NT2/D1 (cell line): ENCODE measurements around the gene ADTRP.

Experiments
- DNase-seq: peaks from one replicate; pipeline ENCODE4 v3.0.0-alpha.2; 2011; ENCODE audit warnings: low read depth, low spot score
- H3K27me3 ChIP-seq: 2 replicates; pipeline ENCODE4 v1.6.0; 2011; ENCODE audit warnings: mild to moderate bottlenecking; ENCODE audit not compliant: insufficient read length, insufficient read depth
- H3K36me3 ChIP-seq: 2 replicates; pipeline ENCODE4 v1.6.1; 2011; ENCODE audit warnings: mild to moderate bottlenecking, low read length, mixed read lengths; ENCODE audit not compliant: insufficient read depth, insufficient read length
- H3K4me1 ChIP-seq: 2 replicates; pipeline ENCODE4 v1.5.1; 2011; ENCODE audit not compliant: insufficient read depth, insufficient read length
- H3K4me3 ChIP-seq: 2 replicates; pipeline ENCODE4 v1.5.1; 2011; ENCODE audit warnings: low read depth; ENCODE audit not compliant: insufficient read length
- H3K9ac ChIP-seq: 2 replicates; pipeline ENCODE4 v1.6.0; 2011; ENCODE audit warnings: low read depth; ENCODE audit not compliant: insufficient read length
- H3K9me3 ChIP-seq: 2 replicates; pipeline ENCODE4 v1.5.1; 2011; ENCODE audit warnings: mild to moderate bottlenecking, low read length; ENCODE audit not compliant: insufficient read depth
- SUZ12 ChIP-seq: IDR thresholded peaks from 2 replicates; pipeline ENCODE4 v1.6.1; 2011; ENCODE audit not compliant: insufficient read length, insufficient read depth; ENCODE audit errors: extremely low read depth
- YY1 ChIP-seq: IDR thresholded peaks from 2 replicates; pipeline ENCODE4 v1.6.1; 2011; ENCODE audit not compliant: insufficient read length, insufficient read depth
- ZNF274 ChIP-seq: IDR thresholded peaks from 2 replicates; pipeline ENCODE4 v1.6.1; 2011; ENCODE audit warnings: mild to moderate bottlenecking, low read depth, low read length

Gene ADTRP, protein sequence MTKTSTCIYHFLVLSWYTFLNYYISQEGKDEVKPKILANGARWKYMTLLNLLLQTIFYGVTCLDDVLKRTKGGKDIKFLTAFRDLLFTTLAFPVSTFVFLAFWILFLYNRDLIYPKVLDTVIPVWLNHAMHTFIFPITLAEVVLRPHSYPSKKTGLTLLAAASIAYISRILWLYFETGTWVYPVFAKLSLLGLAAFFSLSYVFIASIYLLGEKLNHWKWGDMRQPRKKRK

DNA sequence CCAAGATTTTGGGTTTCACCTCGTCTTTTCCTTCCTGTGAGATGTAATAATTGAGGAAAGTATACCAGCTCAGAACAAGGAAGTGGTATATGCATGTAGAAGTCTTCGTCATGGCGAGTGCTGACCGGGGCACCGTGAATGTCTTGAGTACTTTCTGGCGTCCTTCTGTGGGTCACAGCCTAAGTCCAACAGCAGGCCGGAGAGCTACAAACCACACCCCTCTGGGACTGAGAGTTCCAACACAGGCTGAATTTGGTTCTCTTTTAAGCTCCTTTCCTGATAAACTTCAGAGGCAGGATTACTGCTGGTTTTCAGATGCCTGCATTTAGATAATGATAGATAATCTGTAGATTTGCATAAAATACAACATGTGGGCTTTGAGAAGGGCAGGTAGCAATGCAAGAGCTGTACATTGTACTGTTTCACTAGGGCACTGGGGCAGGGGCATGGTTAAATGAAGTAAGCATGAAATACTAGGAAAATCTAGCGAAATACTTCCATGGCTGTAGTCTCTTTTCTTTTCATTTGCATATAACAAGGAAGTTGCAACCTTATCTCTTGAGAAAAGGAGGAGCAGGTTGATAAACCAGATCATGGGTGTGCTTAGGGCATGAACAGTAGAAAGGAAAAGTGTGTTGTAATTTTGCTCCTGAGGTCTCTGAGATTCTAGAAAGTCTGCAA, at the start of gene ADTRP:
Gene ADTRP, minus strand, starts transcription at position 156 of the 681 bp plus-strand sequence. Its CDS starts 44 bp downstream, at position 112.
- DNase-seq, result no peak
- Histone ChIP-seq H3K9me3 (no peaks in the 10 kb centered on the region), H3K36me3 (no peaks in the 10 kb centered on the region), H3K9ac (no peak within 1 kb of the TSS), H3K4me1 (no peaks in the 10 kb centered on the region), H3K27me3 (no peaks in the 10 kb centered on the region), H3K4me3 (no peak within 1 kb of the TSS)
- no peak for TF ChIP-seq SUZ12
- no peak for TF ChIP-seq YY1
- TF ChIP-seq ZNF274, result no peak

DNA sequence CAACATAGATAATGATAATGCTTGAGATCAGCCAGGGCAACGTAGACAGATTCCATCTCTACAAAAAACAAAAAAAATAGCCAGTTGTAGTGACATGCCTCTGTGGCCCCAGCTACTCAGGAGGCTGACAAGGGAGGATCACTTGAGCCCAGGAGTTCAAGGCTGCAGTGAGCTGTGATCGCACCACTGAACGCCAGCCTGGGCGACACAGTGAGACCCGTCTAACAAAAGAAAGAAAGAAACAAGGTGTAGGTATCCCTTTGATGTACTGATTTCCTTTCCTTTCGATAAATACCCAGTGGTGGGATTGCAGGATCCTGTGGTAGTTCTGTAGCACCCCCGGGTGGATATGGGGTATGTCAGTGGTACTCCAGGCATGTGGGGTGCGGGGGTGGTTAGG, 48.2 kb upstream of the ADTRP start:
- no peaks in the 10 kb centered on the region for H3K27me3 ChIP-seq
- no peak overlapping the region for H3K4me3 ChIP-seq
- DNase-seq, result no peak
- no peaks in the 10 kb centered on the region for H3K9me3 ChIP-seq
- H3K9ac ChIP-seq, result no peak overlapping the region
- no peak for TF ChIP-seq ZNF274
- no peak for TF ChIP-seq SUZ12
- TF ChIP-seq YY1, result no peak
- no peaks in the 10 kb centered on the region for H3K4me1 ChIP-seq
- no peaks in the 10 kb centered on the region for H3K36me3 ChIP-seq

DNA sequence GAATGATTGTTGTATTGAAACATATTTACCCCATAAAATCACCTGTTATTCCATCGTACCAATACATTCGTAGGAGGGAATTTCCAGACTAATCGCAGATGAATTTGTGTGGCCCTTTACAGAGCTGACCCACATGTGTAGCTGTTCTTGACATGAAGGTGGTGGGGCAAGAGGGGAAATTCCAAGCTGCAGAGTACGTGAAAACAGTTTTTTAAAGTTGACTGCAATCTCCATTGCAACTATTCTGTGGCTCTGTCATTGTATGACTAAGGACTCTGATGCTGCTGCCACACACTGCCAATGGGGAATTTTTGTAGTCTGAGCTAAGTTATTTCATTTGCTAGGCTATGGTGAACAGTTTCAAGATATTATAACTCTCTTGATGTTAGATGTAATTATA, 46.4 kb upstream of the ADTRP start:
- Histone ChIP-seq H3K9ac (no peak overlapping the region), H3K36me3 (no peaks in the 10 kb centered on the region), H3K9me3 (no peaks in the 10 kb centered on the region), H3K4me1 (no peaks in the 10 kb centered on the region), H3K27me3 (no peaks in the 10 kb centered on the region), H3K4me3 (no peak overlapping the region)
- no peak for DNase-seq
- TF ChIP-seq ZNF274 (no peak), YY1 (no peak), SUZ12 (no peak)

DNA sequence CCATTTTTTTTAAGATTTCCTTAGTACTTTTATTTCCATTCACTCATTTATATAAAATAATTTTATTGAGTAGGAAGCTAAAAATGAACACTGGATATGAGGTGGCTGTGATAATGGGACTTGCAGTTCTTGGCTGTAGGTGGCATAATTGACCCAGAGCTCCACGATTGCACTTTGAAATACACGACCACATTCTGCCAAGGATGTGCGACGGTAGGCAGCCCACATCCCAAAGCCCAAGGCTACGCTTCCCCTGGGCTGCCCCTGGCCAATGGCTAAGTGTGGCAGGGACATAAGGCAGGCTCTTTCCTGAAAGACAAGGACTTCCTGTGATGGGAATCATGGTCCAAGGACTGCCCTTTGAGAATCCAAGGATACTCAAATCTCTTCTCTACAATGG, 43.7 kb upstream of the ADTRP start:
- no peak for TF ChIP-seq SUZ12
- no peak for TF ChIP-seq ZNF274
- TF ChIP-seq YY1, result no peak
- no peaks in the 10 kb centered on the region for H3K27me3 ChIP-seq
- H3K9ac ChIP-seq, result no peak overlapping the region
- H3K36me3 ChIP-seq, result no peaks in the 10 kb centered on the region
- no peaks in the 10 kb centered on the region for H3K4me1 ChIP-seq
- H3K4me3 ChIP-seq, result no peak overlapping the region
- no peaks in the 10 kb centered on the region; the same call in 1 of the 2 replicates for H3K9me3 ChIP-seq
- DNase-seq, result no peak

DNA sequence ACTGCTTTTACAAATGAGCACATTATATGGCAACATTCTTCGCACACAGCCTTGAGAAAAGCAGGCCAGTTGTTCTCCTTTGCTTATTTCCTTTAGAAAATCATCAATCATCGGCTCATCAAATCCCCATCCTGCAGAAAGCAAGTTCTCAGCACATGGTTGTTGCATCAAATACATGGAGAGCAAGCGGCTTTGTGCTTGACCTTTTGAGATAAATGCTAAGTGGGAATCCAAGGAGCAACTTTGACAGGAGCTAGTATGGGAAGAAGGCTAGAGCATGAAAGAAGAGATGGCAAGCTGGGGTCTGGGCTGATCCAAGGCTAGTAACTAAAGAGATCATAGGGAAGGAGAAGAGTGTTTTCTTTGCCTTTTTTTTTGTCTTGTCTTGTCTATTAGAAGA, 43.2 kb upstream of the ADTRP start:
- Histone ChIP-seq H3K9me3 (no peaks in the 10 kb centered on the region; the same call in 1 of the 2 replicates), H3K4me3 (no peak overlapping the region), H3K27me3 (no peaks in the 10 kb centered on the region), H3K9ac (no peak overlapping the region), H3K36me3 (no peaks in the 10 kb centered on the region), H3K4me1 (no peaks in the 10 kb centered on the region)
- DNase-seq, result no peak
- no peak for TF ChIP-seq YY1
- TF ChIP-seq SUZ12, result no peak
- no peak for TF ChIP-seq ZNF274

DNA sequence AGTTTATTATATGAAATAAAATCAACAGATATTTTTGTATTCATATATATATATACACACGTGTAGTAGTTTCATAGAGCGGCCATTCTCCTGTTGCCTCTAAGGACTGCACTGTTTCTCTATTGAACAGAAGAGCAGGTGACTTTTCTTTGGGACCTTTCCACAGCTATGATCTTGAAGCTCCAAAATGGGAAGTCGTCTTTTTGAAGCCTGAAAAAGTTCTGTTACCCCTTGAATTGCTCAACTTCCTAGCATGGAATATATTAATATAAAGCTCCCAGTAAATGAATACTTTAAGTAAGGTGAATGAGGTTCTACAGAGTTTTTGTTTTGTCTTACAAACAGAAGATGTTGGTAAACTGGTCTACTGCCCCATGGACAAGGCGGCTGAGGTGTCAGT, 42.2 kb upstream of the ADTRP start:
- DNase-seq, result no peak

DNA sequence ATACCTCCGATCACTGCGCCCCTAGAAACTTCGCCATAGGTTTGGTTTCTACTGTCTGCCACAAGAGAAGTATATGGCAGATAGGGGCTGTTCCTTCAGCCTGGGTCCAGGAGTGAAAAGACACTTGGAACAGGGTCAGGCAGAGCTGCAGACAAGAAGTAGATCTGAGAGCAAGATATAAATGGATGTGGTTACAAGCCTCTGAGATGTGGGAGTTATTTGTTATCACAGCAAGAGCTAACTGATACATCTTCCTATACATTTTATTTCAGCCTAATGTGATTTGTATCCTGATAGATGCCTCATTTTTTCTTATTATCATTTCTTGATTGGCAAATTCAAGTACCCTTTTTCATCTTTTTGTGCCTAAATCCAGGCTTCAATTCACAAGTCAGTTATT, 40.9 kb upstream of the ADTRP start:
- no peaks in the 10 kb centered on the region for H3K27me3 ChIP-seq
- DNase-seq, result no peak
- no peaks in the 10 kb centered on the region; the same call in 1 of the 2 replicates for H3K9me3 ChIP-seq
- H3K9ac ChIP-seq, result no peak overlapping the region
- H3K36me3 ChIP-seq, result no peaks in the 10 kb centered on the region
- H3K4me3 ChIP-seq, result no peak overlapping the region
- no peak for TF ChIP-seq SUZ12
- no peak for TF ChIP-seq ZNF274
- TF ChIP-seq YY1, result no peak
- H3K4me1 ChIP-seq, result no peaks in the 10 kb centered on the region

More for the DNA sequence above, 42.2 kb upstream of the ADTRP start:
- H3K27me3 ChIP-seq, result no peaks in the 10 kb centered on the region
- H3K4me1 ChIP-seq, result no peaks in the 10 kb centered on the region
- H3K4me3 ChIP-seq, result no peak overlapping the region
- H3K36me3 ChIP-seq, result no peaks in the 10 kb centered on the region
- no peaks in the 10 kb centered on the region; the same call in 1 of the 2 replicates for H3K9me3 ChIP-seq
- no peak overlapping the region for H3K9ac ChIP-seq
- no peak for TF ChIP-seq YY1
- no peak for TF ChIP-seq ZNF274
- no peak for TF ChIP-seq SUZ12

DNA sequence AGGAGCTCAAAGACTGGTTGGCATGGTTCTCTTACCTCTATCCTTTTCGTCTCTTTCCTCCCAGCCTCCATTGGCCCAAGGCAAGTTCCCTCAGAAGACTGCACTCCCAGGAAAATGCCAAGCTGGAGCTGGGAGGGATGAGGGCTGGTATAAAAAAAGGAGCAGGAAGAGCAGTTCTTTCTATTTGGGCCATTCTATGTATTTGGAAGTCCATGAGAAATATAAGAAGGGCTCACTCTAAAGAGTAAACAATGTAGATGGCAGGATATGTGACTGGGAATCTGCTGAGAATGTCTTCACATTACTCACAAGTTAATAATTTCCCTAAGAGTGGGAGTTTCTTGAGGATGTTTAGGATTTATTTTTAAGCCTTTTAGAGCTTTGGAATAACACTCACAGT, 36.6 kb upstream of the ADTRP start:
- Histone ChIP-seq H3K27me3 (no peaks in the 10 kb centered on the region), H3K4me1 (no peaks in the 10 kb centered on the region), H3K9ac (no peak overlapping the region), H3K36me3 (no peaks in the 10 kb centered on the region), H3K9me3 (no peaks in the 10 kb centered on the region; the same call in 1 of the 2 replicates), H3K4me3 (no peak overlapping the region)
- DNase-seq, result no peak
- TF ChIP-seq YY1 (no peak), ZNF274 (no peak), SUZ12 (no peak)
